22Rv1 (cell line): ENCODE measurements around the gene PTCD3.

Source experiments
- ZFX ChIP-seq: fragments of 450-650 bp; IDR thresholded peaks from 2 replicates; pipeline ENCODE4 v1.6.1; 2017; ENCODE audit warnings: antibody characterized with exemption, borderline replicate concordance
- TF ChIP-seq, protein P1 (sequence below): fragments of 450-650 bp; IDR thresholded peaks from 2 replicates; pipeline ENCODE4 v1.5.1; 2017; ENCODE audit warnings: mild to moderate bottlenecking

DNA sequence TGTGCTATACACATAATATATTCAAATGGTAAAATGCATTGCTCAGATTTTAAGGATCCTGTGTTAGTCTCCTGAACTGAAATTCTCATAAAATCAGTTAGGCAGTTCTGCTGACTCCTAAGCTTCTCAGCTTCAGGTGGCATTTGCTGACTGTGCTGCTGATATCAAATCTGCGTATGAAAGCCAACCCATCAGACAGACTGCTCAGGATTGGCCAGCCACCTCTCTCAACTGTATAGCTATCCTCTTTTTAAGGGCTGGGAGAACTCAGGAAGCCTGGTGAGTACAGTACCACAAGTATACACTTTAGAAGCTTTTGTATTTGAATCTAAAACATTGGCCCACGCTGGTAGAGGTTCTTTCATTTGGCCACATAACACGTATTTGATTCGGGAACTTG, 28.7 kb downstream of the PTCD3 start:
- TF ChIP-seq, protein P1, sequence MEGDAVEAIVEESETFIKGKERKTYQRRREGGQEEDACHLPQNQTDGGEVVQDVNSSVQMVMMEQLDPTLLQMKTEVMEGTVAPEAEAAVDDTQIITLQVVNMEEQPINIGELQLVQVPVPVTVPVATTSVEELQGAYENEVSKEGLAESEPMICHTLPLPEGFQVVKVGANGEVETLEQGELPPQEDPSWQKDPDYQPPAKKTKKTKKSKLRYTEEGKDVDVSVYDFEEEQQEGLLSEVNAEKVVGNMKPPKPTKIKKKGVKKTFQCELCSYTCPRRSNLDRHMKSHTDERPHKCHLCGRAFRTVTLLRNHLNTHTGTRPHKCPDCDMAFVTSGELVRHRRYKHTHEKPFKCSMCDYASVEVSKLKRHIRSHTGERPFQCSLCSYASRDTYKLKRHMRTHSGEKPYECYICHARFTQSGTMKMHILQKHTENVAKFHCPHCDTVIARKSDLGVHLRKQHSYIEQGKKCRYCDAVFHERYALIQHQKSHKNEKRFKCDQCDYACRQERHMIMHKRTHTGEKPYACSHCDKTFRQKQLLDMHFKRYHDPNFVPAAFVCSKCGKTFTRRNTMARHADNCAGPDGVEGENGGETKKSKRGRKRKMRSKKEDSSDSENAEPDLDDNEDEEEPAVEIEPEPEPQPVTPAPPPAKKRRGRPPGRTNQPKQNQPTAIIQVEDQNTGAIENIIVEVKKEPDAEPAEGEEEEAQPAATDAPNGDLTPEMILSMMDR: no peak
- TF ChIP-seq ZFX: no peak
